Omental fat pad (tissue), 4 donors: Measurements from ENCODE around the gene FIBCD1. TPM values are rescaled to one million over a fixed set of nuclear protein-coding genes. Genes with fewer than 3 reads are reported as not detected.

Source experiments
- ATAC-seq: fragments of 150-250 bp; one replicate; pipeline ENCODE4 v1.9.1; 2016; ENCODE audit warnings: mild to moderate bottlenecking, moderate library complexity; ENCODE audit not compliant: low FRiP score
- DNase-seq: peaks from one replicate; pipeline ENCODE4 v3.0.0-alpha.2; 2019; ENCODE audit warnings: low spot score
- CTCF ChIP-seq, 3 donors: fragments of 450-650 bp; IDR thresholded peaks; one replicate each; pipeline ENCODE4 v1.5.1; 2016 to 2017; ENCODE audit warnings: antibody characterized with exemption in 3 of 3, mild to moderate bottlenecking in 3 of 3, moderate library complexity in 2 of 3
- total RNA-seq, 4 donors: library from RNA; depleted of rRNA; stranded (reverse); fragments of >200 nt; gene quantifications; one replicate each; pipeline ENCODE4 v1.1.0, GENCODE V29; 2016

The FIBCD1 gene
- total RNA-seq, 4 donors from 2014 or later, result 1.6 TPM; not detected in 3

- TF ChIP-seq CTCF (IDR thresholded peaks at IDR 0.05), result no peak
- DNase-seq (no peak), ATAC-seq (no peak)
Observed at GRCh38 chr9:130973686-130974281, 34.7 kb upstream of the FIBCD1 start.

- TF ChIP-seq CTCF (IDR thresholded peaks at IDR 0.05), result no peak
- DNase-seq (no peak), ATAC-seq (no peak)
Observed at GRCh38 chr9:130972957-130973685, 34.1 kb upstream of the FIBCD1 start.

GRCh38 chr9:130972277-130972956 is 33.4 kb upstream of the FIBCD1 start:
- TF ChIP-seq CTCF (IDR thresholded peaks at IDR 0.05), result no peak
- no peak for DNase-seq
- no peak for ATAC-seq

- TF ChIP-seq CTCF (IDR thresholded peaks at IDR 0.05), result no peak
- ATAC-seq, result no peak
Observed at GRCh38 chr9:130971294-130971849, 32.3 kb upstream of the FIBCD1 start.

GRCh38 chr9:130970855-130971254 is 31.8 kb upstream of the FIBCD1 start:
- DNase-seq (no peak), ATAC-seq (no peak)
- TF ChIP-seq CTCF (IDR thresholded peaks at IDR 0.05), result no peak

More at GRCh38 chr9:130971294-130971849, 32.3 kb upstream of the FIBCD1 start:
- DNase-seq, result no peak

GRCh38 chr9:130970052-130970451 is 31.0 kb upstream of the FIBCD1 start:
- no peak for DNase-seq
- no peak for ATAC-seq
- no peak for TF ChIP-seq CTCF (IDR thresholded peaks at IDR 0.05)
